ENCODE measurements around the gene TSSK6.

Gene TSSK6

GRCh38 chr19:19487077-19487949, 28.0 kb downstream of the TSSK6 start:
- DNase-seq (ENCODE audit: extremely low read depth, insufficient read length) = no peak
- Histone ChIP-seq H3K27me3 (replicated peaks; ENCODE audit: control insufficient read depth, insufficient read depth, low read length) (no peaks in the 10 kb centered on the region), H3K4me3 (replicated peaks; ENCODE audit: low read depth, low read length) (no peak overlapping the region), H3K36me3 (ENCODE audit: control insufficient read depth, insufficient read depth, low read length) (peaks cover 21% of the 10 kb centered on the region)
- TF ChIP-seq CTCF (IDR thresholded peaks at IDR 0.05; ENCODE audit: insufficient read depth, low read length, poor library complexity, severe bottlenecking) = no peak

GRCh38 chr19:19486343-19487076, 28.8 kb downstream of the TSSK6 start:
- Histone ChIP-seq H3K36me3 (ENCODE audit: control insufficient read depth, insufficient read depth, low read length) (peaks cover 18% of the 10 kb centered on the region), H3K27me3 (replicated peaks; ENCODE audit: control insufficient read depth, insufficient read depth, low read length) (no peaks in the 10 kb centered on the region)
- DNase-seq (ENCODE audit: extremely low read depth, insufficient read length) = no peak

GRCh38 chr19:19485998-19486290, 29.4 kb downstream of the TSSK6 start:
- H3K27me3 ChIP-seq (replicated peaks; ENCODE audit: control insufficient read depth, insufficient read depth, low read length) = no peaks in the 10 kb centered on the region
- TF ChIP-seq CTCF (IDR thresholded peaks at IDR 0.05; ENCODE audit: insufficient read depth, low read length, poor library complexity, severe bottlenecking) = no peak
- H3K36me3 ChIP-seq (ENCODE audit: control insufficient read depth, insufficient read depth, low read length) = peaks cover 18% of the 10 kb centered on the region
- DNase-seq (ENCODE audit: extremely low read depth, insufficient read length) = no peak
- no peak overlapping the region for H3K4me3 ChIP-seq (replicated peaks; ENCODE audit: low read depth, low read length)

More at GRCh38 chr19:19486343-19487076, 28.8 kb downstream of the TSSK6 start:
- TF ChIP-seq CTCF (IDR thresholded peaks at IDR 0.05; ENCODE audit: insufficient read depth, low read length, poor library complexity, severe bottlenecking) = no peak
- H3K4me3 ChIP-seq (replicated peaks; ENCODE audit: low read depth, low read length) = no peak overlapping the region

- Histone ChIP-seq H3K27me3 (replicated peaks; ENCODE audit: control insufficient read depth, insufficient read depth, low read length) (no peaks in the 10 kb centered on the region), H3K36me3 (ENCODE audit: control insufficient read depth, insufficient read depth, low read length) (peaks cover 16% of the 10 kb centered on the region), H3K4me3 (replicated peaks; ENCODE audit: low read depth, low read length) (no peak overlapping the region)
- no peak for TF ChIP-seq CTCF (IDR thresholded peaks at IDR 0.05; ENCODE audit: insufficient read depth, low read length, poor library complexity, severe bottlenecking)
- no peak for DNase-seq (ENCODE audit: extremely low read depth, insufficient read length)
Observed at GRCh38 chr19:19485161-19485997, 30.0 kb downstream of the TSSK6 start.

GRCh38 chr19:19482809-19483596, 32.3 kb downstream of the TSSK6 start:
- no peak for DNase-seq (ENCODE audit: extremely low read depth, insufficient read length)
- no peak for TF ChIP-seq CTCF (IDR thresholded peaks at IDR 0.05; ENCODE audit: insufficient read depth, low read length, poor library complexity, severe bottlenecking)
- peaks cover 16% of the 10 kb centered on the region for H3K36me3 ChIP-seq (ENCODE audit: control insufficient read depth, insufficient read depth, low read length)
- no peak overlapping the region for H3K4me3 ChIP-seq (replicated peaks; ENCODE audit: low read depth, low read length)
- H3K27me3 ChIP-seq (replicated peaks; ENCODE audit: control insufficient read depth, insufficient read depth, low read length) = no peaks in the 10 kb centered on the region
